ENCODE measurements around the gene HAO2. TPM values are rescaled to one million over a fixed set of nuclear protein-coding genes. Genes with fewer than 3 reads are reported as not detected.
"Not testable (repeated sequence)": the region's sequence is repeated elsewhere in the genome, so short reads cannot be mapped to it uniquely, and the experiment has no call there.

HAO2 gene
- not detected for polyA plus RNA-seq (2012; ENCODE audit: insufficient read depth, insufficient read length)

GRCh38 chr1:119368554-119368953, at the start of gene HAO2:
Gene HAO2, plus strand, starts transcription at chr1:119368785. Its CDS starts 12,301 bp downstream, at chr1:119381086.
- H3K4me3 ChIP-seq (ENCODE audit: low read length) = no peak within 1 kb of the TSS
- DNase-seq (ENCODE audit: low read depth, low spot score) = no peak

GRCh38 chr1:119320100-119320499, 48.5 kb upstream of the HAO2 start:
- H3K4me3 ChIP-seq (ENCODE audit: low read length) = no peak overlapping the region

GRCh38 chr1:119321666-119322419, 46.7 kb upstream of the HAO2 start:
- no peak for DNase-seq (ENCODE audit: low read depth, low spot score)
- H3K4me3 ChIP-seq (ENCODE audit: low read length) = no peak overlapping the region

More at GRCh38 chr1:119320100-119320499, 48.5 kb upstream of the HAO2 start:
- DNase-seq (ENCODE audit: low read depth, low spot score) = no peak

GRCh38 chr1:119323216-119323982, 45.2 kb upstream of the HAO2 start:
- peak; percentile 58 for DNase-seq (ENCODE audit: low read depth, low spot score)
- H3K4me3 ChIP-seq (ENCODE audit: low read length) = no peak overlapping the region

- DNase-seq (ENCODE audit: low read depth, low spot score) = no peak
- H3K4me3 ChIP-seq (ENCODE audit: low read length) = no peak overlapping the region
Observed at GRCh38 chr1:119324198-119324597, 44.4 kb upstream of the HAO2 start.

- H3K4me3 ChIP-seq (ENCODE audit: low read length) = no peak overlapping the region
Observed at GRCh38 chr1:119326251-119326650, 42.3 kb upstream of the HAO2 start.

GRCh38 chr1:119327094-119327449, 41.5 kb upstream of the HAO2 start:
- peak; percentile 29 for DNase-seq (ENCODE audit: low read depth, low spot score)
- H3K4me3 ChIP-seq (ENCODE audit: low read length) = no peak overlapping the region

More at GRCh38 chr1:119326251-119326650, 42.3 kb upstream of the HAO2 start:
- DNase-seq (ENCODE audit: low read depth, low spot score) = no peak

GRCh38 chr1:119327450-119328155, 41.0 kb upstream of the HAO2 start:
- no peak for DNase-seq (ENCODE audit: low read depth, low spot score)
- no peak overlapping the region for H3K4me3 ChIP-seq (ENCODE audit: low read length)

GRCh38 chr1:119329541-119330461, 38.8 kb upstream of the HAO2 start:
- DNase-seq (ENCODE audit: low read depth, low spot score) = no peak
- no peak overlapping the region for H3K4me3 ChIP-seq (ENCODE audit: low read length)

GRCh38 chr1:119330466-119331189, 38.0 kb upstream of the HAO2 start:
- no peak overlapping the region for H3K4me3 ChIP-seq (ENCODE audit: low read length)
- DNase-seq (ENCODE audit: low read depth, low spot score) = no peak

GRCh38 chr1:119331190-119331515, 37.4 kb upstream of the HAO2 start:
- H3K4me3 ChIP-seq (ENCODE audit: low read length) = no peak overlapping the region
- no peak for DNase-seq (ENCODE audit: low read depth, low spot score)

GRCh38 chr1:119331915-119332314, 36.7 kb upstream of the HAO2 start:
- no peak overlapping the region for H3K4me3 ChIP-seq (ENCODE audit: low read length)
- DNase-seq (ENCODE audit: low read depth, low spot score) = no peak

GRCh38 chr1:119332622-119333021, 36.0 kb upstream of the HAO2 start:
- DNase-seq (ENCODE audit: low read depth, low spot score) = no peak
- no peak overlapping the region for H3K4me3 ChIP-seq (ENCODE audit: low read length)

- H3K4me3 ChIP-seq (ENCODE audit: low read length) = no peak overlapping the region
- DNase-seq (ENCODE audit: low read depth, low spot score) = no peak
Observed at GRCh38 chr1:119333163-119333896, 35.3 kb upstream of the HAO2 start.

- not testable (repeated sequence) for H3K4me3 ChIP-seq (ENCODE audit: low read length); DNase-seq (ENCODE audit: low read depth, low spot score)
Observed at GRCh38 chr1:119333897-119334250, 34.7 kb upstream of the HAO2 start.

- DNase-seq (ENCODE audit: low read depth, low spot score) = no peak
- H3K4me3 ChIP-seq (ENCODE audit: low read length) = no peak overlapping the region
Observed at GRCh38 chr1:119336848-119337247, 31.7 kb upstream of the HAO2 start.

- no peak for DNase-seq (ENCODE audit: low read depth, low spot score)
- no peak overlapping the region for H3K4me3 ChIP-seq (ENCODE audit: low read length)
Observed at GRCh38 chr1:119338004-119338403, 30.6 kb upstream of the HAO2 start.

GRCh38 chr1:119338757-119339156, 29.8 kb upstream of the HAO2 start:
- no peak overlapping the region for H3K4me3 ChIP-seq (ENCODE audit: low read length)
- no peak for DNase-seq (ENCODE audit: low read depth, low spot score)

Measured in Jurkat, Clone E6-1 (cell line).